HG03175 (cell line): ENCODE measurements around the gene PSMD5.

Experiments used
- ATAC-seq: cut with Tn5 transposase; IDR thresholded peaks from one replicate; pipeline ENCODE4 v1.9.1; 2021; ENCODE audit warnings: mild to moderate bottlenecking, moderate library complexity; ENCODE audit not compliant: unreplicated experiment

PSMD5 gene

GRCh38 chr9:120875643-120875953 lies 32.9 kb upstream of the PSMD5 start:
- ATAC-seq: no peak

- no peak for ATAC-seq
Measured at GRCh38 chr9:120875195-120875565, 32.5 kb upstream of the PSMD5 start.

- ATAC-seq: no peak
Measured at GRCh38 chr9:120874226-120875194, 31.8 kb upstream of the PSMD5 start.

- no peak for ATAC-seq
Measured at GRCh38 chr9:120873512-120873911, 30.8 kb upstream of the PSMD5 start.

- no peak for ATAC-seq
Measured at GRCh38 chr9:120872791-120873502, 30.2 kb upstream of the PSMD5 start.

DNA sequence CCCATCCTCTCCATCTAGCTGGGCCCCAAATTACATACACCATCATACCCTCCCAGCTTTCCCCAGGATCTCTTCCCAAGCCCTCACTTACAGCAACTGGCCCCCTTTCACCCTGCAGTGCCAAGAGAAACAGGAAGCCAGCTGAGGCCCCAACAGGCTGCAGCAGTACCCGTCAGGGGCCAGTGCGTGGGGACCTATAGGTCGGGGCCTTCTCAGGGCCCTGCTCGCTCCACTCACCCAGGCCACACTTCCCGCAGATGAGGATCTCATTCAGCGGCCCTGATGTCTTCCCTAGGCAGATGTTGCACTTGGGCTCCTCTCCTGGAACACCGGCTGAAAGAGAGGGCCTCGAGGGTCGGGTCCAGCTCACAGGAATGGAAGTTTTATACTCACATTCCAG lies 27.5 kb upstream of the PSMD5 start:
- ATAC-seq: no peak

GRCh38 chr9:120869726-120870125 lies 27.0 kb upstream of the PSMD5 start:
- ATAC-seq: no peak

DNA sequence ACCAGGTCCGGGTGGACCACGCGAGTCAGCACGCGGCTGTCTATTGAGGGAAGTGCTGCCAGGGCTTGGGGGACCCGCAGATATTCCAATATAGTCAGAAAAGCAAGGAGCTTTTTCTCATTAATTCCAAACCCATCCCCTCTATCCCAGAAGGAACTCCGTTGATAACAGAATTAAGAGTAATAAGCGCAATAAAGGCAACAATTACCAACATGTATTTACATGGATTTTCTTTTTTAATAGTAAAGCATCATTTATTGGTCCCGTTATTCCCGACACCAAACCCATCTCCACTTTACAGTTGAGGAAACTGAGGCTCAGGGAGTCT lies 26.6 kb upstream of the PSMD5 start:
- ATAC-seq: no peak

DNA sequence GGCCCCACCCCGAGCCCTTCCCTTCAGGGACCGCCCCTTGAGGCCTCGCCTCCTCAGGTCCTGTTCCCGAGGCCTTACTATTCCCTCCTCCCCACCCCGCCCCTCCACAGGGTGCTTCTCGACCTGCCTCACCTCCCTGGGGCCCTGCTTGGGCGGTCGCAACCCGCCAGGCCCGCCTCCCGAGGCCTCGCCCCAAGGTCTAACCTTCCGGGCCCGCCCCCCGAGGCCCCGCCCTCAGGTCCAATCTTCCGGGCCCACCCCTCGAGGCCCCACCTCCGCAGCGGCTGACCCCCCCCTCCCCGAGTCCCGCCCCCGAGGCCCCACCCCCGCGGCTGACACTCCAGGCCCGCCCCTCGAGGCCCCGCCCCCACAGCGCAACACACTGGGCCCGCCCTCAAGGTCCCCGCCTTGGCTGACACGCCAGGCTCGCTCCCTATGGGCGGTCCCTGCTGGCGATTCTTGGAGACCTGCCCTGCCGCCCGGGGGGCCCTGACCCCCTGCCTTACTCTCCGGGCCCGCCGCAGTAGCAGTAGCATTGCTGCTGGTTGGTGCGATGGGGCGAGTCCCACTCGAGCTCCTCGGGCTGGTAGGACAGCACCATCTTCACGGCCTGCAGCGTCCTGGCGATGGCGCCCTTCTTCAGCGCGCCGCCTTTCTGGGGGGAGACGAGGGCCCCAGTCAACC lies 26.1 kb upstream of the PSMD5 start:
- peak; percentile 89 for ATAC-seq

- no peak for ATAC-seq
Measured at GRCh38 chr9:120868339-120868675, 25.6 kb upstream of the PSMD5 start.

- no peak for ATAC-seq
Measured at GRCh38 chr9:120867676-120868338, 25.1 kb upstream of the PSMD5 start.

DNA sequence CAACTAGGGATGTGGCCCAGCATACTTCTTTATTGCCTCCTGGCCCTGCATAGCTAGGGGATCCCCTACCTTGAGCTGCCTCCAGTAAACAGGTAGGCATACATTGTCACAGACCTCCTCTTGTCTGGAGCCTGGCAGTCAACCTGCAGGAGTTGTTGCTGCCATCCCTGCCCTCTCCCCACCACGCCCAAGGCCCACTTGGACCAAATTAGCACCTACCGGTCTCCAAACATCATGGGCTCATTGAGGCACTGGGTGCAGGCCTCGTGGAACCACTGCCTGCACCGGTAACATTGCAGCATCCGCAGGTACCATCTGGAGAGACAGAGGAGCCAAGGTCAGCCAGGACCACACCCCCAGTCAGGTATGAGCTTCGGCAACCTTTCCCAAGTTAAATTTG lies 23.9 kb upstream of the PSMD5 start:
- ATAC-seq: no peak

DNA sequence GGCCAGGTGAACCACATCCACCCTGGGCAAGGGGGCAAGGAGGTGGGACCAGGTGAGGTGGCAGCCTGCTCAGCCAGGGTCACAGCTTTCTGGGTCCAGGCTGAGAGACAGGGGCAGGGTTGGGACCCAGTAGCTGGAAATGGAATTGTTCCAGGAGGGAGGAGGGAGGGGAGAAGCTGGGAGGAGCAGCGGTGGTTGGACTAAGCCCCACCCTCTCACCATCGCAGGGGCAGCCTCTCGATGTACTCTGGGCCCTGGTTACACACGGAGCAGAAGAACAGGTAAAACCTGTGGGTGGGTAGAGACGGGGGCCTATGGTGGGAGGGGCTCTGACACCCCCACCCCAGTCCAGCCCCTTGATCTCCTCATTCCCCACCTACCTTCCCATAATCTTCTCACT lies 23.1 kb upstream of the PSMD5 start:
- ATAC-seq: no peak

DNA sequence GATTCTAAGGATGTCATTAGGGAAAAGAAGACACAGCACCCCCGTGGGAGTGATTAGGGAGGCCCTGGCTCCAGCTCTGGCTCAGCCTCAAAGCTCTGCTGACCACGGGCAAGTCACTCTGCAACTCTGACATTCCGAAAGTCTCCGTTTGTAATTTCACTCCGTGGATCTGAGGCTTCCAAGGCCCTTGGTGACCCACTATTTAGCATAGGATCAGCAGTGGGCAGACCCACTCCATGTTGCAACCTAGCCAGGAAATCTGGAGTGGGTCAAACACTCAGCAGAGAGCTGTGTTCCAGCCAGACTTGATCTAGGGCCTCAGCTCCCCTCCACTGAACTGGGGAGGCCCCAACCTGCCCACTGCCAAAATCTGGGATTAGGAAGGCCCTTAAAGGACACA lies 22.5 kb upstream of the PSMD5 start:
- no peak for ATAC-seq

DNA sequence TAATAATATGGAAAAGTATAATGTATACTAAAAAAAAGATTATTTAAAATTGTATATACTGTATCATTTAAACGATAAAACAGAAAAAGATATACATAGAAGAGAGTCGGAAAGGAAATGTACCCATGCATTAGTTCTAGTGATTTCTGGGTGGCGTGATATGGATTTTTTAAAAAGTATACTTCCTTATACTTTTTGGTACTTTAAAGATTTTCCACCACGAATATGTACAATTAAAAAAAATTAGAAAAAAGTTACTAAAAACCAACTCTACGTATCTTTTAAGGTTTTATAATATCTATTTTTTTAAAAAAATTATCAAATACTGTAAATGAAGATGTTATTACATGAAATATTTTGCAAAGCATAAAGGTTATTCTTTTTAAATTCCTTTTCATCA lies 22.0 kb upstream of the PSMD5 start:
- ATAC-seq: no peak

GRCh38 chr9:120863833-120864232 lies 21.1 kb upstream of the PSMD5 start:
- ATAC-seq: no peak

DNA sequence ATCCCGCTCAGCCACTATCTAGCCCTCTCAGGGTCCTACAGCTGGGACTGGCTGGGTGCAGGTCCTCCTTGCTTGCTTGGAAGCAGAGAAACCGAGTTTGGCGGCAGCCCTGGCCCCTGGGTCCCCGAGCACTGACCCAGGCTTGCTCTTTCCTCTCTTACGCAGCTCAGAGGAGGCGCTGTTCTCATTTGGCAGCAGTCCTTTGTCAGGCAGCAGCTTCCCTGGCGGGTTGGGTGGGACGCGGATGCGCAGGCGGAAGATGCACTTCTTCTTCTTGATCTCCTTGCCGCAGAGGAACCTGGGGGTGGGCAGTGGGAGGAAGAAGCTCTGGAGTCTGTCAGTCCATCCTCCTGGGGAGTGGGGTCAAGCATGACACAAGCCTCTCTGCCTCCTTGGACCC lies 19.7 kb upstream of the PSMD5 start:
- no peak for ATAC-seq

DNA sequence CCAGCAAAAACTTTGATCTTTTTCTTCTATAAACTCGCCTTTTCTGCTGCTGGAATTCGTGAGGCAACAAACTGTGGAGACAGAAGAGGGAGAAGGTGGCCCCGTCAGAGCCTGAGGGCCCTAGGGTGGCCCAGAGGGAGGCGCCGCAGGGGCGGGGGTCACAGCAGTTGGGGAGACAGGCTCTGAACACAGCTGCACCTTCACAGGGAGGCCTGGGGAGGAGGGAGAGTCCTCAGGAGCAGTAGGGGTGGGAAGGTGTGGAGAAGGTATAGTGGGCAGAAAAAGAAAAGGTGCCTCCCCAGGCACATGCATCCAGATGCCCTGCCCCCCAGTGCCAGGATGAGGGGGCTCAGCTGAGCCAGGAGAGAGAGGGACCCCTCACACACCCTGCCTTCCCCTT lies 19.2 kb upstream of the PSMD5 start:
- no peak for ATAC-seq

DNA sequence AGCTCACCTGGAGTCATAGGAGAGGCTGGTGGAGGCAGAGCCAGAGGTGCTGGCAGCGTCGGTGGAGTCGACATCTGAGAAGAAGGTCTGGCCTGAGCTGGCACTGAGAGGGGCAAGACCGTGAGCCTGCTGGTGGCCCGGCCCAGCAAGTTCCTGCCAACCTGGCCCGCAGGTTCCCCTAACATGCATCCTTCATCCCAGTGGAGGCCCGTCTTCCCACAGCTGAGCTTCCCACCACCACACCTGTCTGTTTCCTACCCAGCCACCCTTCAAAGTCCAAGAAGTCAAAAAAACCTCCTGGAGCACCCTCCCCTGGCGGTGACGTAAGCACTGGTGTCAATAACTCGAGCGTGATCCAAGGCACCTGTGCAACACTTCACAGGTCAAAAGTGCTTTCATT lies 17.4 kb upstream of the PSMD5 start:
- ATAC-seq: no peak

DNA sequence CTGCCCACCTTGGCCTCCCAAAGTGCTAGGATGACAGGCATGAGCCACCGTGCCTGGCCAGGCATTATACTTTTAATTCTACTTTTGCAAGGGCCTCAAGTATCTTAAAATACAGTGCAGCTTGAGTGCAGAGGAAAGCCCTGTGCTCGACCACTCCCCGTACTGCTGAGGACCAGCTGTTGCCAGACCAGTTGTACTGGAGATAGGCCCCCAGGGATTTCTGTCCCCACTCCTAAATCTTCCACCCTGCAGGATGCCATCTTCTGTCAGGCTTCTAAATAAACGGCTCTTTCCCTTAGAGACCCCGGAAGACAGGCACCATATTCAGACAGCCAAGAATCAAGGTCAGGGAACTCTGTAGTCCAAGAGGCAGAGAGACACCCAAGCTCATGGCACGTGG lies 16.6 kb upstream of the PSMD5 start:
- ATAC-seq: no peak

- ATAC-seq: no peak
Measured at GRCh38 chr9:120857902-120858301, 15.2 kb upstream of the PSMD5 start.

GRCh38 chr9:120857481-120857880 lies 14.8 kb upstream of the PSMD5 start:
- ATAC-seq: no peak
